K562 (cell line): ENCODE results near the gene CYTH1.

Experiments
- BHLHE40 ChIP-seq: IDR thresholded peaks from 2 replicates; pipeline ENCODE4 v1.6.1; 2011; ENCODE audit warnings: low read length, improper control_type of control experiment
- CREM ChIP-seq: IDR thresholded peaks from 2 replicates; pipeline ENCODE4 v1.6.1; 2014; ENCODE audit warnings: antibody characterized with exemption, low read depth
- CTCF ChIP-seq, 3 experiments: IDR thresholded peaks in 2 of 3; conservative IDR thresholded peaks in 1 of 3; 2 replicates each; pipeline ENCODE4 v1.5.1; 2011 to 2012; ENCODE audit warnings: low read length in 3 of 3, mild to moderate bottlenecking in 3 of 3, control low read depth in 2 of 3, improper control_type of control experiment in 1 of 3, inconsistent platforms in 1 of 3, low read depth in 1 of 3, mixed read lengths in 1 of 3, moderate library complexity in 1 of 3; ENCODE audit not compliant: insufficient read depth in 2 of 3
- FOS ChIP-seq: IDR thresholded peaks from 3 replicates; pipeline ENCODE4 v1.6.1; 2011; ENCODE audit not compliant: insufficient read length; ENCODE audit errors: extremely low read depth
- GATA2 ChIP-seq: sonication (generic); formaldehyde crosslinking; IDR thresholded peaks from 2 replicates; pipeline ENCODE4 v1.4.0; 2020; ENCODE audit warnings: mild to moderate bottlenecking, missing genetic modification reagents
- HMGXB4 ChIP-seq: sonication (generic); formaldehyde crosslinking; IDR thresholded peaks from 2 replicates; pipeline ENCODE4 v1.8.1; 2023; ENCODE audit warnings: mild to moderate bottlenecking, missing genetic modification reagents
- TAF1 ChIP-seq: IDR thresholded peaks from 2 replicates; pipeline ENCODE4 v1.6.1; 2011; ENCODE audit warnings: mild to moderate bottlenecking, low read length, moderate library complexity; ENCODE audit not compliant: insufficient read depth, control insufficient read depth, severe bottlenecking; ENCODE audit errors: extremely low read depth
- TF ChIP-seq, protein P1 (sequence below): sonication (generic); formaldehyde crosslinking; IDR thresholded peaks from 2 replicates; pipeline ENCODE4 v1.9.0; 2022; ENCODE audit warnings: mild to moderate bottlenecking, missing genetic modification reagents

GRCh38 chr17:78628547-78629435, 153.3 kb downstream of the CYTH1 start:
- TF ChIP-seq FOS (no peak), BHLHE40 (no peak), HMGXB4 (CRISPR knock-in tag) (no peak), CTCF (IDR thresholded peaks at IDR 0.05 in 2 of 3, conservative IDR thresholded peaks at IDR 0.05 in 1 of 3; ENCODE audit: insufficient read depth in 2 of 3, low read depth in 1 of 3, low read length in 3 of 3) (no peak), GATA2 (CRISPR knock-in tag) (no peak), TAF1 (no peak), CREM (no peak)
- TF ChIP-seq, protein P1, sequence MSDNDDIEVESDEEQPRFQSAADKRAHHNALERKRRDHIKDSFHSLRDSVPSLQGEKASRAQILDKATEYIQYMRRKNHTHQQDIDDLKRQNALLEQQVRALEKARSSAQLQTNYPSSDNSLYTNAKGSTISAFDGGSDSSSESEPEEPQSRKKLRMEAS (CRISPR knock-in tag): no peak
